ENCODE measurements around the gene MEGF6. TPM values are rescaled to one million over a fixed set of nuclear protein-coding genes. Genes with fewer than 3 reads are reported as not detected.

Gene MEGF6
- total and polyA plus RNA-seq, 2 experiments from 2014 or later: 11.6 to 21.9 TPM

DNA sequence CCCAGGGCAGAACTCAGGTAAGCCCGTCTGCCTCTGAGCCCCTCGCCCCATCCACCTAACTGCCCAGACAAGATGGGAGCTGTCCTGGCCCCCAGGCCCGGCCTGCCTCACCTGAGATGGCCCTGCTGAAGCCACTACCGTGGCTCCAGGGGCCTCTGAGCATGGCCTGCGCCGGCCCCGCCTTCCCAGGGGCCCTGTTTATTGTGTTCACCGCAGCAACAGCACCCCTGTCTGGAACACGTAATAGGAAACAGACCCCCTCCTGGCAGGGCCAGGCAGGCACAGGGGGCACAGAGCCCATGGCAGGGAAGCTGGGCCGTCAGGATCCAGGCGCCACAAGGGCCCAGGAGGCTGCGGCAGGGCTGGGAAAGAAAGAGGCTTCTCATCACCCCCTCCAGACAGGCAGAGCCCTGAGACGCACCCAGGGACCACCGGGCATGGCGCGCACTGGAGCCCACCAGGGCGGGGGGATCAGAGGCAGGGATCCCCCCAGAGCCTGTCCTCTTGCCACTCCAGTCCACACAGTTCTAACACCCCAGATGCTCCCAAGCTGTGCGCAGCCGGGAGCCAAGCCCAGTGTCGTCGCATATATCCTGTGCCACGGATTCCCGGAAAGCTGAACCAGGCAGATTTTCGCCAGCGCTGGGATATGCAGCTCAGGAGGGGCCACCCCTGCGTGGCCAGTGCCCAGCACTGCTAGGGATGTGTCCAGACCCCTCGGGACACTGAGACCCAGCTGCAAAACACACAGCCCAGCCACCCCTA is 94.2 kb downstream of the MEGF6 start:
- Histone ChIP-seq H3K4me3 (no peak overlapping the region), H3K27me3 (no peaks in the 10 kb centered on the region), H3K9me2 (replicated peaks; ENCODE audit: insufficient read depth) (no peaks in the 10 kb centered on the region), H3K79me2 (no peaks in the 10 kb centered on the region), H3K9me3 (ENCODE audit: low read depth) (no peaks in the 10 kb centered on the region), H2AFZ (no peak overlapping the region), H3K36me3 (replicated peaks; ENCODE audit: insufficient read depth, low read depth) (no peaks in the 10 kb centered on the region), H3K4me1 (ENCODE audit: insufficient read depth) (no peaks in the 10 kb centered on the region), H3K4me2 (no peak overlapping the region), H4K20me1 (ENCODE audit: insufficient read depth, poor library complexity, severe bottlenecking) (no peaks in the 10 kb centered on the region), H3K27ac (no peak overlapping the region)
- TF ChIP-seq CTCF (IDR thresholded peaks at IDR 0.05; ENCODE audit: poor library complexity): no peak
- no peak for TF ChIP-seq EZH2phosphoT487 (IDR thresholded peaks at IDR 0.05; ENCODE audit: low read depth, severe bottlenecking, unreplicated experiment)
- TF ChIP-seq EZH2 (IDR thresholded peaks at IDR 0.05; ENCODE audit: borderline replicate concordance): no peak
- 90% methylated on average over 26 of the region's 27 CpGs for WGBS (ENCODE audit: low lambda C conversion rate, missing lambda C conversion rate)
- no peak for DNase-seq (ENCODE audit: low spot score)

DNA sequence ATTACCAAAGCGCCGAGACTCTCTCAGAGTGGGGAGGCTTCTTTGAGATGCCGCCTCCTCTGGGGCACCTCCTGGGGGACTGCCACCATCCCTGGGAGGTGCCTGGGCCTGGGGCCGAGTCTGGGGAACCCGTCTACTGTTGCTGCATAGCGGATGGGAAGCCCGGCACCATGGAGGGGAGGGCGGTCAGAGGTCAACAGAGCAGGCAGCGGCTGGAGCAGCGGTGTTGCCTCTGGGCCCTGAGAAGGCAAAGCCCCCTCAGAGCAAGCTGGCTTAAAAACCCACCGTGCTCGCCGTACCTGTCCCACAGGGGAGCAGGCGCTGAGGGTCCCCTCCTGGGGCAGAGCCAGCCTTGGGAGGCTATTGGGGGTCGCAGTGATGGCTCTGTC is 94.8 kb downstream of the MEGF6 start:
- no peaks in the 10 kb centered on the region for H3K9me3 ChIP-seq (ENCODE audit: low read depth)
- H3K27ac ChIP-seq: no peak overlapping the region
- no peak overlapping the region for H2AFZ ChIP-seq
- no peak for DNase-seq (ENCODE audit: low spot score)
- no peak overlapping the region for H3K4me3 ChIP-seq
- H3K4me1 ChIP-seq (ENCODE audit: insufficient read depth): no peaks in the 10 kb centered on the region
- 92% methylated on average over 15 of the region's 15 CpGs for WGBS (ENCODE audit: low lambda C conversion rate, missing lambda C conversion rate)
- H3K4me2 ChIP-seq: no peak overlapping the region
- H3K36me3 ChIP-seq (replicated peaks; ENCODE audit: insufficient read depth, low read depth): no peaks in the 10 kb centered on the region
- TF ChIP-seq CTCF (IDR thresholded peaks at IDR 0.05; ENCODE audit: poor library complexity): no peak
- no peak for TF ChIP-seq EZH2phosphoT487 (IDR thresholded peaks at IDR 0.05; ENCODE audit: low read depth, severe bottlenecking, unreplicated experiment)
- no peak for TF ChIP-seq EZH2 (IDR thresholded peaks at IDR 0.05; ENCODE audit: borderline replicate concordance)
- no peaks in the 10 kb centered on the region for H3K9me2 ChIP-seq (replicated peaks; ENCODE audit: insufficient read depth)
- no peaks in the 10 kb centered on the region for H3K27me3 ChIP-seq
- no peaks in the 10 kb centered on the region for H4K20me1 ChIP-seq (ENCODE audit: insufficient read depth, poor library complexity, severe bottlenecking)
- H3K79me2 ChIP-seq: no peaks in the 10 kb centered on the region

DNA sequence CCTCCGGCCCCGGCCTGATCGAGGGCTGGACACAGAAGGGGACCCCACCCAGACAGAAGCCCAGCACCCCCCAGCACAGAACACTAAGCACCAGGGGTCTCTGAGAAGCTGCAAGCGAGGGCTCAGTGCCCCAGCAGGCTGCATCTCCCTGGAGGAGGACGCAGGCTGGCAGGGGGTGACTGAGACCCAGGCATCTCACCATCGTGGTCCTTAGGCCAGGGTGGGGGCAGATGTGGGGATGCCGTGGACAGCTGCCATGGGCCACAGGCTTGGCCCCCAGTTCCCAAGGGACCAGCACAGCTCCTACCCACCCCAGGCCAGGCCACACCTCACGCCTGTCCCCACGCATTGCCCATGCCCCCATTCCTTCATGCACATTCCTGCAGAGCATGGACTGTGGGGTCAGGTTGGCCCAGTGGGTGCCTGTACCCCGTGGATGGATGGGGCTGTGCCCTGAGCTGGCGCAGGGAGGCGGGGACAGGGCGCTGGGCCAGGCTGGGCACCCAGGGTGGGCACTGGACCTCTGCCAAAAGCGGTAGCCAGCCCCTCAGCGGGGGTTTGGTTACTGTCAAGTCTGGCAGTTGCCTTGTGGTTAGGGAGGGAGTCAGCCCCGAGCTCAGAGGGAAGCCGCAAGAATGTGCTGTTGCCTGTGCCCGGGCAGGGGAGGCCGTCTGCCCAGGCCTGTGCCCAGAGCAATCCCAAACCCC is 95.4 kb downstream of the MEGF6 start:
- no peak overlapping the region for H3K4me2 ChIP-seq
- H3K36me3 ChIP-seq (replicated peaks; ENCODE audit: insufficient read depth, low read depth): no peaks in the 10 kb centered on the region
- no peaks in the 10 kb centered on the region for H3K9me3 ChIP-seq (ENCODE audit: low read depth)
- no peak overlapping the region for H3K4me3 ChIP-seq
- no peaks in the 10 kb centered on the region for H3K27me3 ChIP-seq
- no peak overlapping the region for H2AFZ ChIP-seq
- no peaks in the 10 kb centered on the region for H4K20me1 ChIP-seq (ENCODE audit: insufficient read depth, poor library complexity, severe bottlenecking)
- no peak for DNase-seq (ENCODE audit: low spot score)
- no peaks in the 10 kb centered on the region for H3K9me2 ChIP-seq (replicated peaks; ENCODE audit: insufficient read depth)
- WGBS (ENCODE audit: low lambda C conversion rate, missing lambda C conversion rate): 93% methylated on average over 16 of the region's 19 CpGs
- H3K27ac ChIP-seq: no peak overlapping the region
- no peaks in the 10 kb centered on the region for H3K4me1 ChIP-seq (ENCODE audit: insufficient read depth)
- TF ChIP-seq EZH2 (IDR thresholded peaks at IDR 0.05; ENCODE audit: borderline replicate concordance) (no peak), EZH2phosphoT487 (IDR thresholded peaks at IDR 0.05; ENCODE audit: low read depth, severe bottlenecking, unreplicated experiment) (no peak), CTCF (IDR thresholded peaks at IDR 0.05; ENCODE audit: poor library complexity) (no peak)
- H3K79me2 ChIP-seq: no peaks in the 10 kb centered on the region

Data from hepatocyte (in vitro differentiated cells).